ENCODE data around the gene RANBP1. TPM values are rescaled to one million over a fixed set of nuclear protein-coding genes. Genes with fewer than 3 reads are reported as not detected.

The RANBP1 gene
- total and polyA plus RNA-seq, 2 of the 8 experiments (the other 6 are each of a cell fraction or from before 2014, with no cell fraction given), result 343 to 484 TPM

GRCh38 chr22:20166703-20167102 is 50.8 kb downstream of the RANBP1 start:
- Histone ChIP-seq H3K23me2 (ENCODE audit: low read depth, low read length) (peaks cover 15% of the 10 kb centered on the region; the same call in 1 of the 2 replicates), H3K9ac (replicated peaks in 1 of 4; ENCODE audit: extremely low read depth in 1 of 4, low read depth in 3 of 4, low read length in 3 of 4) (no peak overlapping the region), H3K9me3 (ENCODE audit: insufficient read depth in 2 of 2, low read depth in 1 of 2, low read length in 1 of 2) (no peaks in the 10 kb centered on the region; a peak in 1 of 4 replicates), H2AFZ (ENCODE audit: low read length) (no peak overlapping the region), H4K8ac (ENCODE audit: extremely low read depth, insufficient read depth, low read length) (no peak overlapping the region), H4K5ac (ENCODE audit: insufficient read length, low read depth, low read length) (no peak overlapping the region), H3K18ac (ENCODE audit: extremely low read depth, low read length) (no peak overlapping the region), H3K4ac (replicated peaks; ENCODE audit: insufficient read length, low read depth, low read length) (no peak overlapping the region), H3K36me3 (ENCODE audit: control insufficient read depth in 2 of 4, insufficient read depth in 4 of 4, low read length in 3 of 4) (no peaks in the 10 kb centered on the region), H4K20me1 (replicated peaks in 1 of 2; ENCODE audit: control insufficient read depth in 1 of 2, insufficient read depth in 2 of 2, low read length in 2 of 2) (peaks cover 0 to 1% of the 10 kb centered on the region in 2 experiments), H3K14ac (ENCODE audit: insufficient read length) (no peak overlapping the region), H3K4me1 (replicated peaks in 1 of 4; ENCODE audit: control insufficient read depth in 3 of 4, insufficient read depth in 4 of 4, low read length in 3 of 4) (no peaks in the 10 kb centered on the region), H2BK15ac (ENCODE audit: low read length) (no peak overlapping the region), H3K4me3 (ENCODE audit: extremely low read depth in 1 of 4, insufficient read depth in 2 of 4, low read depth in 3 of 4, low read length in 4 of 4) (no peak overlapping the region), H2AK5ac (ENCODE audit: low read depth, low read length) (no peak overlapping the region), H3K4me2 (ENCODE audit: insufficient read depth in 1 of 2, low read depth in 2 of 2, low read length in 2 of 2) (no peak overlapping the region), H2BK5ac (ENCODE audit: low read depth, low read length) (no peak overlapping the region; the same call in 1 of the 2 replicates), H3K27ac (ENCODE audit: low read depth, low read length) (no peak overlapping the region), H3K27me3 (replicated peaks in 1 of 4; ENCODE audit: control insufficient read depth in 3 of 4, extremely low read depth in 1 of 4, insufficient read depth in 3 of 4, low read length in 3 of 4) (no peaks in the 10 kb centered on the region), H3K56ac (replicated peaks; ENCODE audit: insufficient read length, low read depth, low read length) (no peak overlapping the region), H3K79me2 (ENCODE audit: control insufficient read depth in 1 of 2, insufficient read depth in 2 of 2, low read length in 2 of 2) (no peaks in the 10 kb centered on the region), H4K91ac (replicated peaks; ENCODE audit: insufficient read length, low read length) (no peak overlapping the region), H2BK120ac (replicated peaks; ENCODE audit: low read depth, low read length) (no peak overlapping the region), H3K23ac (ENCODE audit: insufficient read length) (no peak overlapping the region), H3K79me1 (ENCODE audit: low read depth, low read length) (no peaks in the 10 kb centered on the region), H2BK12ac (ENCODE audit: low read depth, low read length) (no peak overlapping the region), H2BK20ac (ENCODE audit: low read length) (no peak overlapping the region)
- DNase-seq (ENCODE audit: low read depth in 1 of 2, low spot score in 2 of 2) (no peak), FAIRE-seq (no peak)
- TF ChIP-seq TBP (IDR thresholded peaks at IDR 0.05; ENCODE audit: low read depth, low read length) (no peak), FOSL1 (IDR thresholded peaks at IDR 0.05; ENCODE audit: insufficient read depth, low read depth, low read length) (no peak), CHD2 (IDR thresholded peaks at IDR 0.05; ENCODE audit: low read length) (no peak)
- ChIA-PET CTCF (ENCODE audit: partially characterized antibody) (interaction anchor here (1.0 to 2.7 kb wide), 4 partner anchors 9 to 72 kb away, joined by 3 to 11 read pairs (median 7); no protein-coding TSS in a partner anchor), POLR2A (ENCODE audit: partially characterized antibody) (no interaction called here)
- 92% methylated on average over 8 of the region's 9 CpGs; no CpG with 5 or more reads in 1 of the 2 experiments for WGBS, 2 experiments (ENCODE audit: extremely low coverage in 1 of 2, insufficient coverage in 1 of 2, insufficient read length in 1 of 2, insufficient replicate concordance in 2 of 2, low coverage in 1 of 2, low lambda C conversion rate in 2 of 2, missing lambda C conversion rate in 1 of 2)

Measured in H1 (cell line).